ENCODE measurements around the gene BPIFB3. TPM values are rescaled to one million over a fixed set of nuclear protein-coding genes. Genes with fewer than 3 reads are reported as not detected.

The BPIFB3 gene
- total and polyA plus RNA-seq, 2 of the 13 experiments (the other 11 are each of a cell fraction or from before 2014, with no cell fraction given), result 0.09 TPM; not detected in 1

- 26% methylated on average over 5 of the region's 5 CpGs for WGBS (ENCODE audit: low lambda C conversion rate)
- ChIA-PET CTCF (ENCODE audit: low intra/inter-chr PET ratio, low total read pairs) (no interaction called here), POLR2A (interaction anchor here (1.3 to 1.7 kb wide), 2 partner anchors 19 to 26 kb away, joined by 3 to 5 read pairs; no protein-coding TSS in a partner anchor)
- Histone ChIP-seq H3K4me3 (replicated peaks in 1 of 3; ENCODE audit: insufficient read depth in 1 of 3, low read depth in 2 of 3, low read length in 3 of 3) (no peak overlapping the region), H3K27me3 (ENCODE audit: control insufficient read depth in 1 of 2, insufficient read depth in 2 of 2, low read length in 2 of 2) (peaks cover 0 to 19% of the 10 kb centered on the region in 2 experiments; a peak in 2 of 5 replicates), H3K36me3 (replicated peaks in 1 of 2; ENCODE audit: control insufficient read depth in 1 of 2, insufficient read depth in 2 of 2, low read length in 2 of 2) (peaks cover 4 to 19% of the 10 kb centered on the region in 2 experiments; a peak in 4 of 5 replicates), H2AFZ (ENCODE audit: low read length) (no peak overlapping the region), H3K9ac (ENCODE audit: insufficient read depth, low read depth, low read length) (no peak overlapping the region), H3K79me2 (ENCODE audit: insufficient read depth, low read length) (no peaks in the 10 kb centered on the region), H3K4me1 (ENCODE audit: insufficient read depth, low read length) (peaks cover 20% of the 10 kb centered on the region), H4K20me1 (ENCODE audit: insufficient read depth, low read length) (peaks cover 22% of the 10 kb centered on the region; the same call in 1 of the 2 replicates), H3K4me2 (ENCODE audit: low read depth, low read length) (no peak overlapping the region), H3K27ac (ENCODE audit: extremely low read length, insufficient read depth, low read length) (no peak overlapping the region), H3K9me3 (ENCODE audit: low read length) (no peaks in the 10 kb centered on the region)
- FAIRE-seq (no peak), ATAC-seq (peak; percentile 20), DNase-seq (ENCODE audit: low spot score) (peak; percentile 46)
- intact Hi-C loops (cut with micrococcal nuclease; ENCODE audit: unreplicated experiment) (loop anchor here (1.0 kb wide), 1 partner anchor 19 kb away; the partner anchor contains the start of gene BPIFB2), in situ Hi-C loops (cut with HindIII; ENCODE audit: extremely low pct_ligation_motif_present, low pct_unique_long_range_greater_than_20kb) (no loop called here)
- BruUV-seq (replicated peaks), result no TSS peak
- TF ChIP-seq FOXA3 (CRISPR knock-in tag; IDR thresholded peaks at IDR 0.05), result peak; percentile 52
- TF ChIP-seq ZNF530 (CRISPR knock-in tag; IDR thresholded peaks at IDR 0.05; ENCODE audit: low read depth), result no peak
- TF ChIP-seq FOSL2 (CRISPR knock-in tag; IDR thresholded peaks at IDR 0.05), result peak; percentile 35; the same call in 1 of the 2 replicates
- TF ChIP-seq TBX2 (CRISPR knock-in tag; IDR thresholded peaks at IDR 0.05; ENCODE audit: borderline replicate concordance), result peak; percentile 36; the same call in 1 of the 2 replicates
- TF ChIP-seq ATF7-NPFF (CRISPR knock-in tag; IDR thresholded peaks at IDR 0.05; ENCODE audit: low read depth), result peak; percentile 59; the same call in 1 of the 2 replicates
- TF ChIP-seq CENPX (CRISPR knock-in tag; IDR thresholded peaks at IDR 0.05), result no peak
- TF ChIP-seq ZNF296 (CRISPR knock-in tag; conservative IDR thresholded peaks at IDR 0.05), result no peak
- TF ChIP-seq REST (IDR thresholded peaks at IDR 0.05; ENCODE audit: borderline replicate concordance in 1 of 2, low read depth in 1 of 2, low read length in 2 of 2), result peak in 1 of 2 experiments; percentile 5; a peak in 2 of 4 replicates
- TF ChIP-seq ZIK1 (CRISPR knock-in tag; IDR thresholded peaks at IDR 0.05; ENCODE audit: borderline replicate concordance, low read depth), result peak; percentile 38; the same call in 1 of the 2 replicates
- TF ChIP-seq MED1 (CRISPR knock-in tag; IDR thresholded peaks at IDR 0.05), result peak; percentile 40
- 0 out of 2 replicates have a peak, but pooled peaks have one; percentile 34 for TF ChIP-seq E2F5 (CRISPR knock-in tag; conservative IDR thresholded peaks at IDR 0.05)
- TF ChIP-seq RBFOX2 (IDR thresholded peaks at IDR 0.05; ENCODE audit: low read depth, low read length), result peak; percentile 79
- TF ChIP-seq ZNF639 (CRISPR knock-in tag; conservative IDR thresholded peaks at IDR 0.05), result peak; percentile 56; the same call in 1 of the 2 replicates
Measured at GRCh38 chr20:33026072-33026778, 27.5 kb upstream of the BPIFB3 start.
